ENCODE measurements around the gene PFN3. TPM values are rescaled to one million over a fixed set of nuclear protein-coding genes. Genes with fewer than 3 reads are reported as not detected.
A peak's percentile ranks its signal among the peaks of the same experiment; 100 is the strongest.

Gene PFN3
- polyA plus RNA-seq, 4 donors = not detected

- peaks cover 0 to 4% (median 0%) of the 10 kb centered on the region in 3 donors for H3K27me3 ChIP-seq (ENCODE audit: control insufficient read depth in 3 of 3, insufficient read depth in 3 of 3, low read length in 3 of 3)
- FAIRE-seq (no peak), DNase-seq (no peak)
- no peak overlapping the region for H3K4me3 ChIP-seq (ENCODE audit: low read depth in 1 of 3, low read length in 3 of 3)
- H3K4me1 ChIP-seq (ENCODE audit: control insufficient read depth in 3 of 3, insufficient read depth in 2 of 3, low read depth in 1 of 3, low read length in 2 of 3) = no peaks in the 10 kb centered on the region
- no peak overlapping the region for H3K27ac ChIP-seq (ENCODE audit: low read depth in 1 of 3, low read length in 2 of 3)
- no peaks in the 10 kb centered on the region for H3K9me3 ChIP-seq (ENCODE audit: control insufficient read depth in 2 of 2, insufficient read depth in 1 of 2, low read depth in 1 of 2, low read length in 1 of 2)
- 88 to 93% (median 88%) methylated on average over 24 of the region's 24 CpGs for WGBS, 3 donors
- H3K36me3 ChIP-seq (ENCODE audit: control insufficient read depth in 3 of 3, insufficient read depth in 2 of 3, low read depth in 1 of 3, low read length in 3 of 3) = peaks cover 13 to 68% (median 15%) of the 10 kb centered on the region in 3 donors
Observed at GRCh38 chr5:177440211-177440989, 39.9 kb upstream of the PFN3 start.

- Histone ChIP-seq H3K36me3 (ENCODE audit: control insufficient read depth in 3 of 3, insufficient read depth in 2 of 3, low read depth in 1 of 3, low read length in 3 of 3) (peaks cover 13 to 76% (median 20%) of the 10 kb centered on the region in 3 donors), H3K27me3 (ENCODE audit: control insufficient read depth in 3 of 3, insufficient read depth in 3 of 3, low read length in 3 of 3) (no peaks in the 10 kb centered on the region), H3K27ac (ENCODE audit: low read depth in 1 of 3, low read length in 2 of 3) (no peak overlapping the region), H3K4me3 (ENCODE audit: low read depth in 1 of 3, low read length in 3 of 3) (no peak overlapping the region), H3K9me3 (ENCODE audit: control insufficient read depth in 2 of 2, insufficient read depth in 1 of 2, low read depth in 1 of 2, low read length in 1 of 2) (no peaks in the 10 kb centered on the region), H3K4me1 (ENCODE audit: control insufficient read depth in 3 of 3, insufficient read depth in 2 of 3, low read depth in 1 of 3, low read length in 2 of 3) (no peaks in the 10 kb centered on the region)
- no peak for DNase-seq
- WGBS, 3 donors = 95 to 99% (median 95%) methylated on average over 4 of the region's 4 CpGs
- no peak for FAIRE-seq
Observed at GRCh38 chr5:177439518-177440053, 39.1 kb upstream of the PFN3 start.

DNA sequence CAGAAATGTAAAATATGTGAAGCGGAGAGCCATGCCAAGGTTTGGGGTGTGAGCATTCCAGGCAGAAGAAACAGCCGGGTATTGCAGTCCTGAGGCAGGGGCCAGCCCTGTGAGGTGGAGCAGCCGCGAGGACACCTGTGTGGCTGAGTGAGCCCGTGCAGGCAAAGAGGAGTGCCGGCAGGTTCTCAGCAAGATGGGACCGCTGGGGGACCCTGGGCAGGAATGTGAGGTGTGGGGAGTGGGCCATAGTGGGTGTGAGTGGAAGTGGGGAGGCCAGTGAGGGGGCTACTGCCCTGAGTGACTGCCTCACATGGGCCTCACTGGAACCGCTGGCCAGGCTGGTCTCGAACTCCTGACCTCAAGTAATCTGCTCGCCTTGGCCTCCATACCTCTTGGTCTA, 38.0 kb upstream of the PFN3 start:
- Histone ChIP-seq H3K27ac (ENCODE audit: low read depth in 1 of 3, low read length in 2 of 3) (no peak overlapping the region), H3K4me1 (ENCODE audit: control insufficient read depth in 3 of 3, insufficient read depth in 2 of 3, low read depth in 1 of 3, low read length in 2 of 3) (no peaks in the 10 kb centered on the region), H3K36me3 (ENCODE audit: control insufficient read depth in 3 of 3, insufficient read depth in 2 of 3, low read depth in 1 of 3, low read length in 3 of 3) (peaks cover 14 to 84% (median 20%) of the 10 kb centered on the region in 3 donors), H3K9me3 (ENCODE audit: control insufficient read depth in 2 of 2, insufficient read depth in 1 of 2, low read depth in 1 of 2, low read length in 1 of 2) (no peaks in the 10 kb centered on the region), H3K27me3 (ENCODE audit: control insufficient read depth in 3 of 3, insufficient read depth in 3 of 3, low read length in 3 of 3) (no peaks in the 10 kb centered on the region), H3K4me3 (ENCODE audit: low read depth in 1 of 3, low read length in 3 of 3) (no peak overlapping the region)
- no peak for DNase-seq
- no peak for FAIRE-seq
- WGBS, 3 donors = 92 to 96% (median 94%) methylated on average over 8 to 10 of the region's 10 CpGs

GRCh38 chr5:177437623-177438022, 37.2 kb upstream of the PFN3 start:
- WGBS, 3 donors = 54 to 74% (median 56%) methylated on average over 4 of the region's 4 CpGs
- Histone ChIP-seq H3K27me3 (ENCODE audit: control insufficient read depth in 3 of 3, insufficient read depth in 3 of 3, low read length in 3 of 3) (no peaks in the 10 kb centered on the region), H3K9me3 (ENCODE audit: control insufficient read depth in 2 of 2, insufficient read depth in 1 of 2, low read depth in 1 of 2, low read length in 1 of 2) (no peaks in the 10 kb centered on the region), H3K4me1 (ENCODE audit: control insufficient read depth in 3 of 3, insufficient read depth in 2 of 3, low read depth in 1 of 3, low read length in 2 of 3) (no peaks in the 10 kb centered on the region), H3K4me3 (ENCODE audit: low read depth in 1 of 3, low read length in 3 of 3) (no peak overlapping the region), H3K27ac (ENCODE audit: low read depth in 1 of 3, low read length in 2 of 3) (no peak overlapping the region), H3K36me3 (ENCODE audit: control insufficient read depth in 3 of 3, insufficient read depth in 2 of 3, low read depth in 1 of 3, low read length in 3 of 3) (peaks cover 15 to 85% (median 20%) of the 10 kb centered on the region in 3 donors)
- peak in 1 of 2 donors; percentile 38 for DNase-seq
- FAIRE-seq = no peak

GRCh38 chr5:177435847-177436536, 35.5 kb upstream of the PFN3 start:
- H3K27ac ChIP-seq (ENCODE audit: low read depth in 1 of 3, low read length in 2 of 3) = no peak overlapping the region
- 93 to 95% (median 95%) methylated on average over 33 to 37 of the region's 37 CpGs for WGBS, 3 donors
- H3K4me3 ChIP-seq (ENCODE audit: low read depth in 1 of 3, low read length in 3 of 3) = no peak overlapping the region
- H3K9me3 ChIP-seq (ENCODE audit: control insufficient read depth in 2 of 2, insufficient read depth in 1 of 2, low read depth in 1 of 2, low read length in 1 of 2) = no peaks in the 10 kb centered on the region
- FAIRE-seq = no peak
- no peaks in the 10 kb centered on the region for H3K27me3 ChIP-seq (ENCODE audit: control insufficient read depth in 3 of 3, insufficient read depth in 3 of 3, low read length in 3 of 3)
- H3K36me3 ChIP-seq (ENCODE audit: control insufficient read depth in 3 of 3, insufficient read depth in 2 of 3, low read depth in 1 of 3, low read length in 3 of 3) = peaks cover 15 to 85% (median 21%) of the 10 kb centered on the region in 3 donors
- no peak for DNase-seq
- H3K4me1 ChIP-seq (ENCODE audit: control insufficient read depth in 3 of 3, insufficient read depth in 2 of 3, low read depth in 1 of 3, low read length in 2 of 3) = no peaks in the 10 kb centered on the region

DNA sequence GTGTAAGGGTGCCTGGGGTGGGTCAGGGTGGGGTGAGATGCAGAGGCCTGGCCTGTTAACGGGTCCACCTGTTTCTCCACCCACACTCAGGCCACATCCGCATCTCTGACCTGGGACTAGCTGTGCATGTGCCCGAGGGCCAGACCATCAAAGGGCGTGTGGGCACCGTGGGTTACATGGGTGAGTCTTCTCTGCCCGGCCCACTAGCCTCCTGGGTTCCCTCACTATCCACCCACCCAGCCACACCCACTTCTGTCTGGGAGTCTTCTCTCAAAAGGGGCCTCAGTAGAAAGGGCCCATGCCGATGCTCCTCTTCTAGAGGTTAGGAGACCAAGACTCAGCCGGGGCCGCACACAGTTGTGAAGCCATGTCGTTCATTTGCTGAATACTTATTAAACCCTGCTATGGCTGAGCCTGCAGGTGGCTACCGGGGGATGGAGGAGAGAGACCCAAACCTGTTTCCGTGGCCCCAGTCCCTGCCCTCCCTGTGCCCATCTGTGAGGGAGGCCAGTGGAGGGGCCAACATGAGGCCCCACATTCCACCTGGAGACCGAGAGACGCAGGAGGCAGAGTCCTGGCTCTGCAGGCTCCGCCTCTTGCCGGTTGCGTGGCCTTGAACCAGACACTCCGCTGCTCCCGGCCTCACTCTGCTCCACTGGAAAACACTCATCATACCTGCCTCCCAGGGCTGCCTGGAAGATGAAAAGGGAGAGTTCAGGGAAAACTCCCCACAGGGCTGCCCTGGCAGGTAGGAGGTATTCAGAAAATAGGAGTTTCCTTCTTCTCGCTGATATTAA, 34.7 kb upstream of the PFN3 start:
- Histone ChIP-seq H3K27ac (ENCODE audit: low read depth in 1 of 3, low read length in 2 of 3) (no peak overlapping the region), H3K27me3 (ENCODE audit: control insufficient read depth in 3 of 3, insufficient read depth in 3 of 3, low read length in 3 of 3) (no peaks in the 10 kb centered on the region), H3K4me3 (ENCODE audit: low read depth in 1 of 3, low read length in 3 of 3) (no peak overlapping the region), H3K9me3 (ENCODE audit: control insufficient read depth in 2 of 2, insufficient read depth in 1 of 2, low read depth in 1 of 2, low read length in 1 of 2) (no peaks in the 10 kb centered on the region), H3K4me1 (ENCODE audit: control insufficient read depth in 3 of 3, insufficient read depth in 2 of 3, low read depth in 1 of 3, low read length in 2 of 3) (no peaks in the 10 kb centered on the region), H3K36me3 (ENCODE audit: control insufficient read depth in 3 of 3, insufficient read depth in 2 of 3, low read depth in 1 of 3, low read length in 3 of 3) (peaks cover 13 to 85% (median 19%) of the 10 kb centered on the region in 3 donors)
- DNase-seq (no peak), FAIRE-seq (no peak)
- WGBS, 3 donors = 90 to 92% (median 91%) methylated on average over 19 to 20 of the region's 20 CpGs

- Histone ChIP-seq H3K27ac (ENCODE audit: low read depth in 1 of 3, low read length in 2 of 3) (no peak overlapping the region), H3K36me3 (ENCODE audit: control insufficient read depth in 3 of 3, insufficient read depth in 2 of 3, low read depth in 1 of 3, low read length in 3 of 3) (peaks cover 13 to 91% (median 19%) of the 10 kb centered on the region in 3 donors), H3K4me1 (ENCODE audit: control insufficient read depth in 3 of 3, insufficient read depth in 2 of 3, low read depth in 1 of 3, low read length in 2 of 3) (no peaks in the 10 kb centered on the region), H3K9me3 (ENCODE audit: control insufficient read depth in 2 of 2, insufficient read depth in 1 of 2, low read depth in 1 of 2, low read length in 1 of 2) (no peaks in the 10 kb centered on the region), H3K27me3 (ENCODE audit: control insufficient read depth in 3 of 3, insufficient read depth in 3 of 3, low read length in 3 of 3) (no peaks in the 10 kb centered on the region), H3K4me3 (ENCODE audit: low read depth in 1 of 3, low read length in 3 of 3) (no peak overlapping the region)
- no peak for FAIRE-seq
- WGBS, 3 donors = 79 to 89% (median 86%) methylated on average over 8 of the region's 8 CpGs
- no peak for DNase-seq
Observed at GRCh38 chr5:177434437-177434836, 34.0 kb upstream of the PFN3 start.

DNA sequence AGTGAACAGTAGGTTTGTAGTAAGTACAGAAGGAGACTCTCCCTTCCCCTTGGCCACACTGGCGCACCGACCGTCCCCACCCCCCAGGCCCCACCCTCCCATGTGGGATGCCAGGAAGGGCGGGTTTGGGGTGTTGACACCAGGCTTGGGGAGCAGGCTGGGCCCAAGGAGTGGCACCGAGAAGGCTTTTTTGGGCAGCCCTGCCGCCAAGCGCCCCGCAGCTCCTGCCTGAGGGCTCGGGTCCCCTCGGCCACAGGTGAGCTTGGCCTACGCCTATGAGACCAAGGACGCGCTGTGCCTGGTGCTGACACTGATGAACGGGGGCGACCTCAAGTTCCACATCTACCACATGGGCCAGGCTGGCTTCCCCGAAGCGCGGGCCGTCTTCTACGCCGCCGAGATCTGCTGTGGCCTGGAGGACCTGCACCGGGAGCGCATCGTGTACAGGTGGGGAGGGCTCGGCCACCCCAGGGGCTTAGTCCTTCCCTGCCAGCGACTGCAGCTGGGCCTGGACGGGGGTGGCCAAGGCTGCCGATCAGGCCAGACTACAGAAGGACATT, 33.3 kb upstream of the PFN3 start:
- 92 to 96% (median 93%) methylated on average over 25 to 29 of the region's 29 CpGs for WGBS, 3 donors
- H3K4me1 ChIP-seq (ENCODE audit: control insufficient read depth in 3 of 3, insufficient read depth in 2 of 3, low read depth in 1 of 3, low read length in 2 of 3) = peaks cover 0 to 3% (median 0%) of the 10 kb centered on the region in 3 donors
- H3K9me3 ChIP-seq (ENCODE audit: control insufficient read depth in 2 of 2, insufficient read depth in 1 of 2, low read depth in 1 of 2, low read length in 1 of 2) = no peaks in the 10 kb centered on the region
- no peak overlapping the region for H3K27ac ChIP-seq (ENCODE audit: low read depth in 1 of 3, low read length in 2 of 3)
- peaks cover 13 to 91% (median 17%) of the 10 kb centered on the region in 3 donors for H3K36me3 ChIP-seq (ENCODE audit: control insufficient read depth in 3 of 3, insufficient read depth in 2 of 3, low read depth in 1 of 3, low read length in 3 of 3)
- DNase-seq (no peak), FAIRE-seq (no peak)
- no peaks in the 10 kb centered on the region for H3K27me3 ChIP-seq (ENCODE audit: control insufficient read depth in 3 of 3, insufficient read depth in 3 of 3, low read length in 3 of 3)
- H3K4me3 ChIP-seq (ENCODE audit: low read depth in 1 of 3, low read length in 3 of 3) = no peak overlapping the region
